Smooth muscle cell (in vitro differentiated cells): ENCODE results near the gene SLC7A11. TPM values are rescaled to one million over a fixed set of nuclear protein-coding genes. Genes with fewer than 3 reads are reported as not detected.

Source experiments
- DNase-seq: peaks from one replicate; lab custom pipeline; 2025; ENCODE audit not compliant: unreplicated experiment; lab: John Stamatoyannopoulos, UW
- H2AFZ ChIP-seq: fragments of 200-600 bp; sonication (generic); 2 replicates; pipeline ENCODE4 v1.6.0; 2016; ENCODE audit warnings: antibody characterized with exemption, low read depth, mild to moderate bottlenecking
- H3F3A ChIP-seq: fragments of 200-600 bp; sonication (generic); 2 replicates; pipeline ENCODE4 v1.6.0; 2017; ENCODE audit warnings: antibody characterized with exemption, low read depth
- H3K27ac ChIP-seq: fragments of 200-600 bp; sonication (generic); 2 replicates; pipeline ENCODE4 v1.5.1; 2016; ENCODE audit warnings: low read depth, mild to moderate bottlenecking
- H3K27me3 ChIP-seq: fragments of 200-600 bp; sonication (generic); 2 replicates; pipeline ENCODE4 v1.6.1; 2016; ENCODE audit warnings: low read depth, mild to moderate bottlenecking
- H3K36me3 ChIP-seq: fragments of 200-600 bp; sonication (generic); 2 replicates; pipeline ENCODE4 v1.5.1; 2016; ENCODE audit warnings: low read depth
- H3K4me1 ChIP-seq: fragments of 200-600 bp; sonication (generic); 2 replicates; pipeline ENCODE4 v1.5.1; 2016; ENCODE audit warnings: low read depth
- H3K4me2 ChIP-seq: fragments of 200-600 bp; sonication (generic); 2 replicates; pipeline ENCODE4 v1.6.0; 2016; ENCODE audit warnings: mild to moderate bottlenecking
- H3K4me3 ChIP-seq: fragments of 200-600 bp; sonication (generic); 2 replicates; pipeline ENCODE4 v1.5.1; 2016; ENCODE audit warnings: mild to moderate bottlenecking
- H3K79me2 ChIP-seq: fragments of 200-600 bp; sonication (generic); 2 replicates; pipeline ENCODE4 v1.6.0; 2016; ENCODE audit warnings: low read depth, mild to moderate bottlenecking
- H3K9ac ChIP-seq: fragments of 200-600 bp; sonication (generic); 2 replicates; pipeline ENCODE4 v1.6.0; 2016; ENCODE audit warnings: low read depth
- H3K9me3 ChIP-seq: fragments of 200-600 bp; sonication (generic); replicated peaks from 2 replicates; pipeline ENCODE4 v1.5.1; 2016; ENCODE audit warnings: low read depth
- H4K20me1 ChIP-seq: fragments of 200-600 bp; sonication (generic); 2 replicates; pipeline ENCODE4 v1.6.0; 2016; ENCODE audit warnings: low read depth
- CTCF ChIP-seq: fragments of 200-600 bp; sonication (generic); IDR thresholded peaks from 2 replicates; pipeline ENCODE4 v1.5.1; 2017; ENCODE audit warnings: borderline replicate concordance, mild to moderate bottlenecking, antibody characterized with exemption; ENCODE audit not compliant: insufficient read depth, poor library complexity, severe bottlenecking
- WGBS: methylation state at CpG from one replicate; pipeline ENCODE4 v1.1.7; 2016; ENCODE audit warnings: low lambda C conversion rate; 5-methylcytosine and 5-hydroxymethylcytosine counted together
- polyA plus RNA-seq: library from polyadenylated mRNA; unstranded; fragments of >200 nt; fragmentation: Nextera tagmentation; extraction: Ambion mirVana; gene quantifications from 2 replicates; pipeline ENCODE4 v1.2.1, GENCODE V29; 2016
- total RNA-seq: library from RNA; depleted of rRNA; stranded (reverse); fragments of >200 nt; gene quantifications from 2 replicates; pipeline ENCODE4 v1.2.3, GENCODE V29; 2014

SLC7A11 gene
- total and polyA plus RNA-seq, 2 experiments from 2014 or later = 1.1 to 13.9 TPM

- Histone ChIP-seq H3K9ac (no peak overlapping the region), H3K27ac (no peak overlapping the region), H3K27me3 (no peaks in the 10 kb centered on the region), H3F3A (no peaks in the 10 kb centered on the region), H3K4me1 (no peaks in the 10 kb centered on the region), H2AFZ (no peak overlapping the region), H3K36me3 (no peaks in the 10 kb centered on the region), H3K9me3 (no peaks in the 10 kb centered on the region), H4K20me1 (no peaks in the 10 kb centered on the region), H3K4me2 (no peak overlapping the region), H3K79me2 (no peaks in the 10 kb centered on the region), H3K4me3 (no peak overlapping the region)
- no peak for TF ChIP-seq CTCF
- 85% methylated on average over 4 of the region's 4 CpGs for WGBS
- DNase-seq = no peak
These were observed 19.9 kb upstream of the SLC7A11 start for GRCh38 chr4:138262030-138262429.

- H3K27ac ChIP-seq = peak overlapping the region; percentile 15
These were observed 17.7 kb upstream of the SLC7A11 start for GRCh38 chr4:138259824-138260223.

GRCh38 chr4:138259271-138259670 is 17.1 kb upstream of the SLC7A11 start:
- DNase-seq = no peak
- Histone ChIP-seq H3K4me3 (no peak overlapping the region), H3K36me3 (no peaks in the 10 kb centered on the region), H3K9me3 (no peaks in the 10 kb centered on the region), H3K27me3 (no peaks in the 10 kb centered on the region), H3K79me2 (no peaks in the 10 kb centered on the region), H3K4me1 (no peaks in the 10 kb centered on the region), H3K4me2 (peak overlapping the region; percentile 1), H3F3A (no peaks in the 10 kb centered on the region), H3K27ac (peak overlapping the region; percentile 15), H2AFZ (no peak overlapping the region), H3K9ac (no peak overlapping the region), H4K20me1 (no peaks in the 10 kb centered on the region)
- WGBS = 72% methylated on average over 4 of the region's 4 CpGs
- no peak for TF ChIP-seq CTCF

More at GRCh38 chr4:138259824-138260223, 17.7 kb upstream of the SLC7A11 start:
- H2AFZ ChIP-seq = no peak overlapping the region
- H3K4me3 ChIP-seq = no peak overlapping the region
- H3K27me3 ChIP-seq = no peaks in the 10 kb centered on the region
- H3K9me3 ChIP-seq = no peaks in the 10 kb centered on the region
- no peaks in the 10 kb centered on the region for H3K4me1 ChIP-seq
- DNase-seq = no peak
- TF ChIP-seq CTCF = no peak
- H3K4me2 ChIP-seq = no peak overlapping the region
- WGBS = 40% methylated on average over 2 of the region's 2 CpGs
- no peaks in the 10 kb centered on the region for H3F3A ChIP-seq
- H3K9ac ChIP-seq = no peak overlapping the region
- H4K20me1 ChIP-seq = no peaks in the 10 kb centered on the region
- H3K36me3 ChIP-seq = no peaks in the 10 kb centered on the region
- H3K79me2 ChIP-seq = no peaks in the 10 kb centered on the region

- H3K36me3 ChIP-seq = no peaks in the 10 kb centered on the region
- no peak overlapping the region for H3K4me3 ChIP-seq
- no peak overlapping the region for H2AFZ ChIP-seq
- H4K20me1 ChIP-seq = no peaks in the 10 kb centered on the region
- TF ChIP-seq CTCF = no peak
- no peak for DNase-seq
- 96% methylated on average over 5 of the region's 5 CpGs for WGBS
- H3K79me2 ChIP-seq = no peaks in the 10 kb centered on the region
- H3K4me2 ChIP-seq = no peak overlapping the region
- no peaks in the 10 kb centered on the region for H3K4me1 ChIP-seq
- H3K27me3 ChIP-seq = no peaks in the 10 kb centered on the region
- no peaks in the 10 kb centered on the region for H3K9me3 ChIP-seq
- no peak overlapping the region for H3K27ac ChIP-seq
- no peak overlapping the region for H3K9ac ChIP-seq
- H3F3A ChIP-seq = no peaks in the 10 kb centered on the region
These were observed 14.5 kb upstream of the SLC7A11 start for GRCh38 chr4:138256608-138257007.
